K562 (cell line): ENCODE measurements around the gene U2AF1L4. TPM values are rescaled to one million over a fixed set of nuclear protein-coding genes. Genes with fewer than 3 reads are reported as not detected.
A peak's percentile ranks its signal among the peaks of the same experiment; 100 is the strongest.

ENCODE experiments used
- CREM ChIP-seq: IDR thresholded peaks from 2 replicates; pipeline ENCODE4 v1.6.1; 2014; ENCODE audit warnings: antibody characterized with exemption, low read depth
- CTCFL ChIP-seq: IDR thresholded peaks from 2 replicates; pipeline ENCODE4 v1.6.1; 2011; ENCODE audit warnings: borderline replicate concordance, low read depth, mild to moderate bottlenecking, moderate library complexity, low read length; ENCODE audit not compliant: insufficient read depth, poor library complexity, severe bottlenecking
- FOSL1 ChIP-seq: fragments of 200-800 bp; sonication (Bioruptor generic); conservative IDR thresholded peaks from 2 replicates; pipeline ENCODE4 v1.6.1; 2016; ENCODE audit warnings: missing genetic modification characterization, missing compliant biosample characterization
- FOXJ2 ChIP-seq: fragments of 200-800 bp; sonication (Bioruptor generic); IDR thresholded peaks from 2 replicates; pipeline ENCODE4 v1.6.1; 2016; ENCODE audit warnings: missing genetic modification characterization, missing compliant biosample characterization
- FOXK2 ChIP-seq, 2 experiments: fragments of 450-650 bp; IDR thresholded peaks in 1 of 2; conservative IDR thresholded peaks in 1 of 2; 2 replicates each; pipeline ENCODE4 v1.6.1; 2016; ENCODE audit warnings: low read depth in 2 of 2, mild to moderate bottlenecking in 1 of 2
- KLF13 ChIP-seq: fragments of 450-650 bp; IDR thresholded peaks from 2 replicates; pipeline ENCODE4 v1.6.1; 2016; ENCODE audit warnings: missing genetic modification characterization, low read depth, mild to moderate bottlenecking, missing compliant biosample characterization, moderate library complexity, borderline replicate concordance
- MTA3 ChIP-seq: fragments of 450-650 bp; formaldehyde crosslinking; IDR thresholded peaks from 2 replicates; pipeline ENCODE4 v1.6.1; 2017; ENCODE audit warnings: mild to moderate bottlenecking, borderline replicate concordance
- MTF1 ChIP-seq: fragments of 250-450 bp; sonication (Bioruptor Pico); IDR thresholded peaks from 2 replicates; pipeline ENCODE4 v1.9.0; 2021; ENCODE audit warnings: moderate library complexity, mild to moderate bottlenecking, inconsistent platforms, borderline replicate concordance
- NELFE ChIP-seq: IDR thresholded peaks from 2 replicates; pipeline ENCODE4 v1.6.1; 2011; ENCODE audit warnings: mild to moderate bottlenecking; ENCODE audit not compliant: insufficient read depth, insufficient read length
- NRF1 ChIP-seq, 2 experiments: fragments of 450-650 bp; IDR thresholded peaks in 1 of 2; conservative IDR thresholded peaks in 1 of 2; 2 replicates each; pipeline ENCODE4 v1.6.1; 2014; ENCODE audit warnings: mild to moderate bottlenecking in 2 of 2
- POLR2AphosphoS2 ChIP-seq: IDR thresholded peaks from 2 replicates; pipeline ENCODE4 v1.6.1; 2012; ENCODE audit warnings: low read length, improper control_type of control experiment
- POLR2H ChIP-seq: IDR thresholded peaks from 2 replicates; pipeline ENCODE4 v1.6.1; 2016; ENCODE audit warnings: missing genetic modification characterization, low read depth, mild to moderate bottlenecking, control low read depth, missing compliant biosample characterization, moderate library complexity
- RCOR1 ChIP-seq, 2 experiments: IDR thresholded peaks; 2 replicates each; pipeline ENCODE4 v1.6.1; 2012; ENCODE audit warnings: low read depth in 2 of 2, low read length in 2 of 2, borderline replicate concordance in 1 of 2, improper control_type of control experiment in 1 of 2
- TBP ChIP-seq: optimal IDR thresholded peaks from 2 replicates; pipeline ENCODE3; 2011; ENCODE audit warnings: low read depth, low read length, improper control_type of control experiment
- TCFL5 ChIP-seq: fragments of 250-450 bp; sonication (Bioruptor Pico); conservative IDR thresholded peaks from 2 replicates; pipeline ENCODE4 v1.6.1; 2021; ENCODE audit warnings: mild to moderate bottlenecking, moderate library complexity, matching md5 sums
- ZBTB43 ChIP-seq: sonication (generic); formaldehyde crosslinking; IDR thresholded peaks from 2 replicates; pipeline ENCODE4 v1.8.0; 2023; ENCODE audit warnings: mild to moderate bottlenecking, missing genetic modification reagents
- ZNF174 ChIP-seq: fragments of 250-450 bp; sonication (Bioruptor Pico); IDR thresholded peaks from 2 replicates; pipeline ENCODE4 v1.4.0; 2020; ENCODE audit warnings: mild to moderate bottlenecking
- ZNF316 ChIP-seq: fragments of 450-650 bp; IDR thresholded peaks from 2 replicates; pipeline ENCODE4 v1.6.1; 2016
- polyA plus RNA-seq, 8 experiments: library from polyadenylated mRNA; depleted of rRNA in 4 of 8; stranded (reverse) in 5 of 8; unstranded in 3 of 8; fragments of >200 nt; fragmentation: Nextera tagmentation in 2 of 8; fragmentation: Illumina TruSeq in 1 of 8; extraction: Ambion mirVana in 2 of 8; extraction: Trizol in 1 of 8; gene quantifications; 2 replicates each; pipeline versions ENCODE4 v1.2.1 to v1.2.3, GENCODE V29; 2011 to 2014; ENCODE audit warnings: inconsistent platforms in 1 of 8, missing spikeins in 1 of 8
- total RNA-seq, 7 experiments: library from RNA; depleted of rRNA in 6 of 7; stranded (reverse); fragments of >200 nt in 6 of 7; fragmentation: Illumina TruSeq in 2 of 7; extraction: Trizol in 2 of 7; gene quantifications; 2 replicates each; pipeline versions ENCODE4 v1.2.1 to v1.2.3, GENCODE V29; 2011 to 2021; ENCODE audit warnings: low replicate concordance in 1 of 7
- TF ChIP-seq, protein P1 (sequence below): fragments of 250-450 bp; sonication (Bioruptor Pico); IDR thresholded peaks from 2 replicates; pipeline ENCODE4 v1.5.0; 2021; ENCODE audit warnings: mild to moderate bottlenecking, borderline replicate concordance
- TF ChIP-seq, protein P2 (sequence below): sonication (generic); formaldehyde crosslinking; IDR thresholded peaks from 2 replicates; pipeline ENCODE4 v1.9.0; 2022; ENCODE audit warnings: mild to moderate bottlenecking, missing genetic modification reagents

U2AF1L4 gene
- total and polyA plus RNA-seq, 9 of the 15 experiments (the other 6 are each of a cell fraction or from before 2014, with no cell fraction given), result 8.4 to 19.5 (median 12.6) TPM

- TF ChIP-seq TBP (no peak), MTF1 (CRISPR knock-in tag) (no peak), POLR2AphosphoS2 (no peak), RCOR1 (IDR thresholded peaks at IDR 0.05; ENCODE audit: borderline replicate concordance in 1 of 2, low read depth in 2 of 2, low read length in 2 of 2) (no peak), ZNF174 (CRISPR knock-in tag) (no peak), TCFL5 (no peak), KLF13 (tag) (no peak), CREM (peak; percentile 88), MTA3 (peak; percentile 6; the same call in 1 of the 2 replicates), POLR2H (no peak), NRF1 (conservative IDR thresholded peaks at IDR 0.05 in 1 of 2, IDR thresholded peaks at IDR 0.05 in 1 of 2) (peak; percentile 64 to 66; a peak in 2 of 4 replicates), ZNF316 (no peak), FOXJ2 (peak; percentile 14), FOSL1 (tag) (peak; percentile 31; the same call in 1 of the 2 replicates), NELFE (no peak), ZBTB43 (CRISPR knock-in tag) (no peak), CTCFL (no peak), FOXK2 (conservative IDR thresholded peaks at IDR 0.05 in 1 of 2, IDR thresholded peaks at IDR 0.05 in 1 of 2; ENCODE audit: low read depth in 2 of 2) (no peak)
- TF ChIP-seq, protein P1, sequence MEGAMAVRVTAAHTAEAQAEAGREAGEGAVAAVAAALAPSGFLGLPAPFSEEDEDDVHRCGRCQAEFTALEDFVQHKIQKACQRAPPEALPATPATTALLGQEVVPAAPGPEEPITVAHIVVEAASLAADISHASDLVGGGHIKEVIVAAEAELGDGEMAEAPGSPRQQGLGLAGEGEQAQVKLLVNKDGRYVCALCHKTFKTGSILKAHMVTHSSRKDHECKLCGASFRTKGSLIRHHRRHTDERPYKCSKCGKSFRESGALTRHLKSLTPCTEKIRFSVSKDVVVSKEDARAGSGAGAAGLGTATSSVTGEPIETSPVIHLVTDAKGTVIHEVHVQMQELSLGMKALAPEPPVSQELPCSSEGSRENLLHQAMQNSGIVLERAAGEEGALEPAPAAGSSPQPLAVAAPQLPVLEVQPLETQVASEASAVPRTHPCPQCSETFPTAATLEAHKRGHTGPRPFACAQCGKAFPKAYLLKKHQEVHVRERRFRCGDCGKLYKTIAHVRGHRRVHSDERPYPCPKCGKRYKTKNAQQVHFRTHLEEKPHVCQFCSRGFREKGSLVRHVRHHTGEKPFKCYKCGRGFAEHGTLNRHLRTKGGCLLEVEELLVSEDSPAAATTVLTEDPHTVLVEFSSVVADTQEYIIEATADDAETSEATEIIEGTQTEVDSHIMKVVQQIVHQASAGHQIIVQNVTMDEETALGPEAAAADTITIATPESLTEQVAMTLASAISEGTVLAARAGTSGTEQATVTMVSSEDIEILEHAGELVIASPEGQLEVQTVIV, result no peak
- TF ChIP-seq, protein P2, sequence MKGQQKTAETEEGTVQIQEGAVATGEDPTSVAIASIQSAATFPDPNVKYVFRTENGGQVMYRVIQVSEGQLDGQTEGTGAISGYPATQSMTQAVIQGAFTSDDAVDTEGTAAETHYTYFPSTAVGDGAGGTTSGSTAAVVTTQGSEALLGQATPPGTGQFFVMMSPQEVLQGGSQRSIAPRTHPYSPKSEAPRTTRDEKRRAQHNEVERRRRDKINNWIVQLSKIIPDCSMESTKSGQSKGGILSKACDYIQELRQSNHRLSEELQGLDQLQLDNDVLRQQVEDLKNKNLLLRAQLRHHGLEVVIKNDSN (CRISPR knock-in tag), result no peak
These were observed 27.4 kb downstream of the U2AF1L4 start, which contains the start of gene KMT2B (continued) for GRCh38 chr19:35717665-35718344.
